Amniotic stem cell (primary cell): ENCODE results near the gene CD19.
A peak's percentile ranks its signal among the peaks of the same experiment; 100 is the strongest.
"Not testable (repeated sequence)": the region's sequence is repeated elsewhere in the genome, so short reads cannot be mapped to it uniquely, and the experiment has no call there.

Experiments used
- DNase-seq: peaks from one replicate; lab custom pipeline; 2025; lab: John Stamatoyannopoulos, UW

The CD19 gene

DNA sequence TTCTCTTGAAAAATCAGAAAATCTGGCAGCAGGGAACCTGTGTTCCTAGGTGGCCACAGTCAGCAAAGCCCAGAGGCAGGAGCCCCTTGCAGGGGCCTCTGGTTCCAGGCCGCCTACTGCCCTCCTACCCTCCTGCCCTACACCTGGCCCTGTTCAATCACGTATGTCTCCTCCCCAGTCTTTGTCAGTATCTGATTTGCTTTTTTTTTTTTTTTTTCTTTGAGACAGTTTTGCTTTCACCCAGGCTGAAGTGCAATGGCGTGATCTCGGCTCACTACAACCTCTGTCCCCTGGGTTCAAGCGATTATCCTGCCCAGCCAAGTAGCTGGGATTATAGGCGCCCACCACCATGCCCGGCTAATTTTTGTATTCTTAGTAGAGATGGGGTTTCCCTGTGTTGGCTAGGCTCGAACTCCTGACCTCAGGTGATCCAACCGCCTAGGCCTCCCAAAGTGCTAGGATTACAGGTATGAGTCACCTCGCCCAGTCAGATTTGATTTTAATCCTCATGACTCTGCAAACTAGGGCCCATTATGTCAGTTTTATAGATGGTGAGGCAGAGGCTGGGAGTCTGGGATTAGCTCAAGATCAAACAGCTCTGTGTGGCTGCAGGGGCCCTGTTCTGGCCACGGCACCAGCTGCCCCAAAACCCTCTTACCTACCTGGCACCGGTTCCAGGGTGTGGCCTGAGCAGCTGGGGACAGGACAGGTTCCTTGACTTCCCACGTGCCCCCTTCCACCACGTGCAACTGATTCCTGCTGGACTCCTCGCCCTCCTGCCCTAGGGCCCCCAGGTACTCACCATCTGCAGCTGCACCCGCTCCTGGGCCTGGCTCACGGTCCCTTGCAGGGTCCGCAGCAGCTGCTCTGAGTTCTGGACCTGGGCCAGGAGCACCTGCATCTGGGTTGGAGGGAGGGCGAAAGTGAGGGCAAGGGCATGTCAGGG is 21.4 kb upstream of the CD19 start:
- no peak for DNase-seq

- no peak for DNase-seq
Observed at GRCh38 chr16:28912558-28912957, 19.2 kb upstream of the CD19 start.

DNA sequence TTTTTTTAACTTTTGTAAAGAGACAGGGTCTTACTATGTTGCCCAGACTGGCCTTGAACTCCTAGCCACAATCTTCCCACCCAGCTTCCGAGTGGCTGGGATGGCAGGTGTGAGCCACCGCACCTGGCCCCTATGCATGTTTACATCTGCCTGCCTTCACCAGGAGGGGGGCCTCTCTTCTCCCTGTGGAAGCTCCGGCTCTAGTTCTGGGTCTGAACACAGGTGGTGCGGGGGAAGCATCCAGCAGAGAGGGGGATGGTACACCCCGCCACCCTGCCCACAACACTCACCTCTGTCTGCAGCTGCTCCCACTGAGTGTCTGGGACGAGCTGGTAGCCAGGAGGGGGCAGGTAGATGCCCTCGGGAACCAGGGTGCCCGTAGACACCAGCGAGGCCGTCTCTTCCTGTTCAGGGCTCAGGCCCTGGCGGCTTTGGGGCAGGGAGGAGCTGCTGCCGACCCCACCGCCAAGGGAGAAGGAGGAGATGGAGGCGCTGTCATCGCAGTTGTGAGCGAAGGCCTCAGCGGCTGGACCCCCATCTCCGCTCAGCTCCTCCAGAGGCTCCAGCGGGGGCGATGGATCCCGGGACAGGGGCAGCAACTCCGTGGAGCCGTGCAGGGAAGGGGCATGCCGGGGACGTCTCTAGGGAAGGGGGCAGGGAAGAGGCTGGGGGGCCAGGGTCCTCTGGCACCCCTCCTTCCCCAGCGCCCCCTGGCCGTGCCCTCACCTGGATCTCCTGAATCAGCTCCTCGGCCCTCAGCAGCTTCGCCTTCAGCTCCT is 17.6 kb upstream of the CD19 start:
- no peak for DNase-seq

GRCh38 chr16:28915181-28915580 is 16.6 kb upstream of the CD19 start:
- no peak for DNase-seq

GRCh38 chr16:28917095-28917494 is 14.7 kb upstream of the CD19 start:
- DNase-seq: no peak

DNA sequence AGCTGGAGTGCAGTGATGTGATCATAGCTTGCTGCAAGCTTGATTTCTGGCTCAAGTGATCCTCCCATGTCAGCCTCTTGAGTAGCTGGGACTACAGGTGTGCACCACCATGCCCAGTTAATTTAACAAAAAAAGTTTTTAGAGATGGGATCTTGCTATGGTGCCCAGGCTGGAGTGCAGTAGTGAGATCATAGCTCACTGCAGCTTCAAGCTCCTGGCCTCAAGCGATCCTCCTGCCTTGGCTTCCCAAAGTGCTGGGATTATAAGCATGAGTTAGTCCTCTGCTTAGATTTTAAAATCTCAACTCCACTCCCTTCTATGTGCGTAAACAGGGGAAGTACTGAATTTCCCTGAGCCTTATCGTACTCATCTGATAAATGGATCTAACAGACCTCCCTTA is 13.1 kb upstream of the CD19 start:
- DNase-seq: no peak

- no peak for DNase-seq
Observed at GRCh38 chr16:28923231-28923587, 8.6 kb upstream of the CD19 start.

- no peak for DNase-seq
Observed at GRCh38 chr16:28923652-28924398, 7.9 kb upstream of the CD19 start.

DNA sequence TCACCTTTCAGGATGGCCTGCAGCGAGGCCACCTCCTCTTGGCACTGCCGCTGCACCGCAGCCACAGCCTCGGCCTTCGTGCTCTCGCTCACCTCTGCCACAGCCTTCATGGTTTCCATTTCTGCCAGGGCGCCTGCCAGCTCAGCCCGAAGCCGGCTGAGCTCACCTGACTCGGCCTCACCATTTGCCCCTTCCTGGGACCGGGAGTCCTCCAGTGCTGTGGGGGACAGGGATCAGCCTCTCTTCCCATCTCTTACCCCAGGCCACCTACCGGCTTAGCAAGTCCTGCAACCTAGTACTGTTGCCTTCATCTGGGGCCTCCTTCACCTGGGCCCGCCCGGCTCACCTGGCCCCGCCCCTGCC is 7.4 kb upstream of the CD19 start:
- no peak for DNase-seq

GRCh38 chr16:28924762-28925385 is 6.9 kb upstream of the CD19 start, which contains the start of gene RABEP2:
Gene RABEP2 (minus strand): TSS chr16:28925238. CDS start chr16:28925163, 75 bp downstream.
- peak; percentile 74 for DNase-seq

- DNase-seq: peak; percentile 58
Observed at GRCh38 chr16:28925386-28926228, 6.2 kb upstream of the CD19 start.

DNA sequence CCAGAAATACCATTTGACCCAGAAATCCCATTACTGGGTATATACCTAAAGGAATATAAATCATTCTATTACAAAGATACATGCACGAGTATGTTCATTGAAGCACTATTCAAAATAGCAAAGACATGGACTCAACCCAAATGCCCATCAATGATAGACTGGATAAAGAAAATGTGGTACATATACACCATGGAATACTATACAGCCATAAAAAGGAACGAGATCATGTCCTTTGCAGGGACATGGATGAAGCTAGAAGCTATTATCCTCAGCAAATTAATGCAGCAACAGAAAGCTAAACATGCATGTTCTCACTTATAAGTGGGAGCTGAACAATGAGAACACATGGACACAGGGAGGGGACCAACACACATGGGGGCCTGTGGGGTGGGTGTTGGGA is 5.5 kb upstream of the CD19 start:
- DNase-seq: not testable (repeated sequence)

- no peak for DNase-seq
Observed at GRCh38 chr16:28927815-28928214, 4.0 kb upstream of the CD19 start.

GRCh38 chr16:28930203-28930602 is 1.6 kb upstream of the CD19 start:
- DNase-seq: no peak

GRCh38 chr16:28930652-28931051 is 1.1 kb upstream of the CD19 start:
- DNase-seq: no peak

- DNase-seq: no peak
Observed at GRCh38 chr16:28932339-28933141, 769 bp downstream of the CD19 start.

DNA sequence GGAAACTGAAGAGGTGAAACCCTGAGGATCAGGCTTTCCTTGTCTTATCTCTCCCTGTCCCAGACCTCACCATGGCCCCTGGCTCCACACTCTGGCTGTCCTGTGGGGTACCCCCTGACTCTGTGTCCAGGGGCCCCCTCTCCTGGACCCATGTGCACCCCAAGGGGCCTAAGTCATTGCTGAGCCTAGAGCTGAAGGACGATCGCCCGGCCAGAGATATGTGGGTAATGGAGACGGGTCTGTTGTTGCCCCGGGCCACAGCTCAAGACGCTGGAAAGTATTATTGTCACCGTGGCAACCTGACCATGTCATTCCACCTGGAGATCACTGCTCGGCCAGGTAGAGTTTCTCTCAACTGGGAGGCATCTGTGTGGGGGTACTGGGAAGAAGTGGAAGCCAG is 1.4 kb downstream of the CD19 start:
- no peak for DNase-seq

- no peak for DNase-seq
Observed at GRCh38 chr16:28935346-28935745, 3.6 kb downstream of the CD19 start.

DNA sequence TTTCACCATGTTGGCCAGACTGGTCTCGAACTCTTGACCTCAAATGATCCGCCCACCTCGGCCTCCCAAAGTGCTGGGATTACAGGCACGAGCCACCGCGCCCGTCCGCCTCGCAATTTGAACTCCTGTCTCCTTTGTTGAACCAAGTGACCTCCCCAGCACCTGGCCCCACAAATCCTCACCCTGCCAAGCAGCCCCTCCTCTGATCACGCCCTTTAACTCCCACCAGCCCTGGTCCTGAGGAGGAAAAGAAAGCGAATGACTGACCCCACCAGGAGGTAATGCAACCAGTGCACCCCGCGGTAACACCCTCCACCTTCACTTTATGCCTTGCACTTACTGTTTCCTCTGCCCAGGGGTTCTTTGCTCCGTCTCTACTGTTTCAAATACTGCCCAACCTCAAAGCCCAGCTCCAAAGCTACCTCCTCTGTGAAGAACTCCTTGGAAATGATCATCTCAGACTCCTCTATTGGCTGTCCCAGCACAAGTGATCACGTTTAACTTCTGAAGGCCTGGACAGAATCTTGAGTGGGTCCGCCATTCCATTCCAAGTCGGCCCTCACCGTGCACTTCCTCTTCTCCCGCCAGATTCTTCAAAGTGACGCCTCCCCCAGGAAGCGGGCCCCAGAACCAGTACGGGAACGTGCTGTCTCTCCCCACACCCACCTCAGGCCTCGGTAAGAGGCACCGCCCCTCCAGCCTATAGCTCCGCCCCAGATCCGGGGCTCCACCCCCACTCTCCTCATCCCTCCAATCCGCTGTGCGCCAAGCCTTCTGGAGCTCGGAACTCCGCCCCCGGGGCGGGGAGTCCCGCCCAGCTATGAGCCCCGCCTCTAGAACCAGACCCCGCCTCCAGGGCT is 4.4 kb downstream of the CD19 start:
- no peak for DNase-seq
